Endodermal cell (in vitro differentiated cells): ENCODE results near the gene CLSTN1. TPM values are rescaled to one million over a fixed set of nuclear protein-coding genes. Genes with fewer than 3 reads are reported as not detected.
"Not testable (repeated sequence)": the region's sequence is repeated elsewhere in the genome, so short reads cannot be mapped to it uniquely, and the experiment has no call there.

Experiments
- DNase-seq: peaks from one replicate; pipeline ENCODE4 v3.0.0-alpha.2; 2017
- H3K27ac ChIP-seq: 2 replicates; pipeline ENCODE4 v1.5.1; 2013; ENCODE audit warnings: mild to moderate bottlenecking, low read depth, low read length, moderate library complexity
- H3K27me3 ChIP-seq: 2 replicates; pipeline ENCODE4 v1.6.1; 2013; ENCODE audit warnings: mild to moderate bottlenecking, low read length, moderate library complexity; ENCODE audit not compliant: insufficient read depth, control insufficient read depth, poor library complexity, severe bottlenecking
- H3K36me3 ChIP-seq: 2 replicates; pipeline ENCODE4 v1.7.0; 2013; ENCODE audit warnings: mild to moderate bottlenecking, low read length, moderate library complexity; ENCODE audit not compliant: control insufficient read depth, insufficient read depth
- H3K4me1 ChIP-seq: one replicate; pipeline ENCODE4 v1.7.0; 2013; ENCODE audit warnings: low read length; ENCODE audit not compliant: control insufficient read depth, insufficient read depth
- H3K4me3 ChIP-seq: 2 replicates; pipeline ENCODE4 v1.5.1; 2013; ENCODE audit warnings: mild to moderate bottlenecking, low read length, moderate library complexity
- H3K9ac ChIP-seq: 2 replicates; pipeline ENCODE4 v1.6.1; 2013; ENCODE audit warnings: mild to moderate bottlenecking, low read length, moderate library complexity; ENCODE audit not compliant: poor library complexity, severe bottlenecking; ENCODE audit errors: extremely low read depth
- H3K9me3 ChIP-seq: 2 replicates; pipeline ENCODE4 v1.6.1; 2013; ENCODE audit warnings: mild to moderate bottlenecking, low read length, moderate library complexity; ENCODE audit not compliant: control insufficient read depth
- H3K27ac Mint-ChIP-seq: 2 replicates; pipeline ENCODE4 v1.8.0; 2020; ENCODE audit warnings: mixed read lengths
- H3K27me3 Mint-ChIP-seq: 2 replicates; pipeline ENCODE4 v1.8.0; 2021; ENCODE audit warnings: mild to moderate bottlenecking, mixed read lengths; ENCODE audit not compliant: insufficient read depth
- H3K36me3 Mint-ChIP-seq: 2 replicates; pipeline ENCODE4 v1.8.0; 2020; ENCODE audit warnings: low read depth, mixed read lengths
- H3K4me1 Mint-ChIP-seq: 2 replicates; pipeline ENCODE4 v1.8.0; 2020; ENCODE audit warnings: mixed read lengths
- H3K4me3 Mint-ChIP-seq: 2 replicates; pipeline ENCODE4 v1.8.0; 2020; ENCODE audit warnings: mild to moderate bottlenecking, moderate library complexity, mixed read lengths
- H3K9me3 Mint-ChIP-seq: 2 replicates; pipeline ENCODE4 v1.8.0; 2020; ENCODE audit warnings: mild to moderate bottlenecking, mixed read lengths
- WGBS, 2 experiments: methylation state at CpG; one replicate each; pipeline versions ENCODE4 v1.1.5 to v1.1.7; 2013; ENCODE audit warnings: missing lambda C conversion rate in 2 of 2, mixed read lengths in 1 of 2; ENCODE audit not compliant: insufficient coverage in 1 of 2, insufficient read length in 1 of 2; 5-methylcytosine and 5-hydroxymethylcytosine counted together
- total RNA-seq, 2 donors: library from RNA; stranded (reverse); fragmentation: NEBNext Ultra II Directional in 1 of 2; extraction: Animal tissue kit (Norgen Biotek cat#: 25700) in 1 of 2; gene quantifications; 2 replicates in 1 of 2; 3 replicates in 1 of 2; pipeline ENCODE4 v1.2.1, GENCODE V29; 2021
- TF ChIP-seq, protein P1 (sequence below): fragments of 200-600 bp; sonication (generic); conservative IDR thresholded peaks from 2 replicates; pipeline ENCODE4 v1.5.0; 2021; ENCODE audit warnings: antibody characterized with exemption, mild to moderate bottlenecking

Gene CLSTN1
- total RNA-seq, 2 donors from 2014 or later, result 96.6 to 116 TPM

DNA sequence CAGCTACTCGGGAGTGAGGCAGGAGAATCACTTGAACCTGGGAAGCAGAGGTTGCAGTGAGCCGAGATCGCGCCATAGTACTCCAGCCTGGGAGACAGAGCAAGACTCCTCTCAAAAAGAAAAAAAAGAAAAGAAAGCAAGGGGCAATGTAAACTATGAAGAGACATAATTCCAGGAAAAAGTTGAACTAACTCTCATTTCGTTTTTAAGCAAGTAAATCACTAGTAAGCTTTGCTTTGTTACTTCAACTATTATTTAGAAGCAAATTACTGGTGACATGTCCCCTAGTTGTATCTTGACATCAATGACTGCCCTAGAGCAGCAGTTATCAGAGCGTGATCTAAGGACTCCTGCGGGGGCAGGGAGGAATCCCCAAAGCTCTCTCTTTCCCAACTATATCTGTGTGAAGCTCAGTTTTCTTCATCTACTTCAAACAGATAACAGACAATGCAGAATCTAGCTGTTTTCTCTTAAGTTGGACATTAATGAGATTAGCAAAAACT lies 18.7 kb downstream of the CLSTN1 start:
- DNase-seq, result peak; percentile 46
- peak overlapping the region; percentile 17 for H3K27ac Mint-ChIP-seq
- Histone ChIP-seq H3K27ac (no peak overlapping the region), H3K9ac (no peak overlapping the region), H3K36me3 (no peaks in the 10 kb centered on the region), H3K9me3 (no peaks in the 10 kb centered on the region), H3K4me3 (no peak overlapping the region), H3K4me1 (no peaks in the 10 kb centered on the region), H3K27me3 (no peaks in the 10 kb centered on the region)
- peaks cover 5% of the 10 kb centered on the region for H3K36me3 Mint-ChIP-seq
- 77 to 96% methylated on average over 5 to 7 of the region's 7 CpGs for WGBS, 2 experiments
- peaks cover 22% of the 10 kb centered on the region for H3K4me1 Mint-ChIP-seq
- H3K4me3 Mint-ChIP-seq, result no peak overlapping the region
- H3K9me3 Mint-ChIP-seq, result no peaks in the 10 kb centered on the region
- no peaks in the 10 kb centered on the region for H3K27me3 Mint-ChIP-seq
- TF ChIP-seq, protein P1, sequence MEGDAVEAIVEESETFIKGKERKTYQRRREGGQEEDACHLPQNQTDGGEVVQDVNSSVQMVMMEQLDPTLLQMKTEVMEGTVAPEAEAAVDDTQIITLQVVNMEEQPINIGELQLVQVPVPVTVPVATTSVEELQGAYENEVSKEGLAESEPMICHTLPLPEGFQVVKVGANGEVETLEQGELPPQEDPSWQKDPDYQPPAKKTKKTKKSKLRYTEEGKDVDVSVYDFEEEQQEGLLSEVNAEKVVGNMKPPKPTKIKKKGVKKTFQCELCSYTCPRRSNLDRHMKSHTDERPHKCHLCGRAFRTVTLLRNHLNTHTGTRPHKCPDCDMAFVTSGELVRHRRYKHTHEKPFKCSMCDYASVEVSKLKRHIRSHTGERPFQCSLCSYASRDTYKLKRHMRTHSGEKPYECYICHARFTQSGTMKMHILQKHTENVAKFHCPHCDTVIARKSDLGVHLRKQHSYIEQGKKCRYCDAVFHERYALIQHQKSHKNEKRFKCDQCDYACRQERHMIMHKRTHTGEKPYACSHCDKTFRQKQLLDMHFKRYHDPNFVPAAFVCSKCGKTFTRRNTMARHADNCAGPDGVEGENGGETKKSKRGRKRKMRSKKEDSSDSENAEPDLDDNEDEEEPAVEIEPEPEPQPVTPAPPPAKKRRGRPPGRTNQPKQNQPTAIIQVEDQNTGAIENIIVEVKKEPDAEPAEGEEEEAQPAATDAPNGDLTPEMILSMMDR, result no peak

DNA sequence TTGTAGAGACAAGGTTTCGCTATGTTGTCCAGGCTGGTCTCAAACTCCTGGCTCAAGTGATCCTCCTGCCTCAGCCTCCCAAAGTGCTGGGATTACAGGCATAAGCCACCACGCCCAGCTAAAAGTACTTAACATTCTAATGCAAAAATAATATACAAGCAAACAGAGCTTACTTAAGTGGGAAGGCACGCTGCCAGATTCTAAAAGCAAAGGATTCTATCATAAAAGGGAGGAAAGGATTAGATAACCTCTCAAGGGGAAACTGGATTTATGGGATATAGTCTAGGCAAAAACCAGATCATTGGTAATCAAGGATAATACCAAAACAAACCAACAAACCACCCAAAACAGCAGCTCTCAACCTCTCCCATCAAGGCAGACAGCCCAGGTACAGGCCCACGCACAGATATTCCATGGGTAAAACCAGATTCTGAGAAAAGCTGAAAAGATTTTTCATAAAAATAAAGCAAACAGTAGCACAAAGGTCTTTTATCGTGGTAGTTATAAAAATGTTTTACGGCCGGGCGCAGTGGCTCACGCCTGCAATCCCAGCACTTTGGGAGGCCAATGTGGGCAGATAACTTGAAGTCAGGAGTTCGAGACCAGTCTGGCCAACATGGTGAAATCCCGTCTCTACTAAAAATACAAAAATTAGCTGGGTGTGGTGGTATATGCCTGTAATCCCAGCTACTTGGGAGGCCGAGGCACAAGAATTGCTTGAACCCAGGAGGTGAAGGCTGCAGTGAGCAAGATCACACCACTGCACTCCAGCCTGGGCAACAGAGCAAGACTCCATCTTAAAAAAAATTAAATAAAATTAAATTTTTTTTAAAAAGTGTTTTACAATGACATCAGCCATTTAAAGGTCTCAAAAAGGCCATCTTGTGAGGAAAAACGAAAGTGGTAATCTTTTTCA lies 20.5 kb downstream of the CLSTN1 start:
- WGBS, 2 experiments, result 94 to 96% methylated on average over 7 to 13 of the region's 13 CpGs
- H3K27ac Mint-ChIP-seq, H3K9me3 Mint-ChIP-seq, H3K27ac ChIP-seq, H3K4me3 ChIP-seq, H3K9me3 ChIP-seq, H3K4me3 Mint-ChIP-seq, H3K36me3 Mint-ChIP-seq, H3K27me3 Mint-ChIP-seq, H3K27me3 ChIP-seq, H3K36me3 ChIP-seq, H3K4me1 ChIP-seq, H3K9ac ChIP-seq: not testable (repeated sequence)
- peak; percentile 8 for DNase-seq
- peaks cover 15% of the 10 kb centered on the region for H3K4me1 Mint-ChIP-seq

DNA sequence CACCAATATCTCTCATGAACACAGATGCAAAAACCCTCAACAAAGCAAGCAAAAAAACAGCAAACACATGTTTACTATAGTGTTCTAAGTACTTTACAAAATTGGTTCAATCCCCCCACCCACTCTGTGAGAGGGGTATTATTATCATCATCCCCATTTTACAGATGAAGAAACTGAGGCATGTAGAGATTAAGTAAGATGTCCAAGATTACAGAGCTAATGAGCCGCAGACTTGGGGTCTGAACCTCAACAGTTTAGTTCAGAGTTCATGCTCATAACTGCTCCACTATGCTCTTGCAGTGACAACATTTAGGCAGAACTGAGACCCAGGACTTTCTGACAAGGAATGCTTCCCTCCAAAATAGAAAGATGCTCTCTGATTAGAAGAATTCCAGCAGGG lies 21.9 kb downstream of the CLSTN1 start:
- no peaks in the 10 kb centered on the region for H3K36me3 ChIP-seq
- WGBS, 2 experiments, result 98 to 100% methylated on average over 1 of the region's 1 CpG
- Mint-ChIP-seq H3K9me3 (no peaks in the 10 kb centered on the region), H3K4me1 (peaks cover 13% of the 10 kb centered on the region), H3K27me3 (no peaks in the 10 kb centered on the region), H3K4me3 (no peak overlapping the region), H3K36me3 (peaks cover 5% of the 10 kb centered on the region), H3K27ac (no peak overlapping the region)
- H3K27ac ChIP-seq, result no peak overlapping the region
- no peaks in the 10 kb centered on the region for H3K27me3 ChIP-seq
- H3K4me3 ChIP-seq, result no peak overlapping the region
- DNase-seq, result no peak
- H3K9me3 ChIP-seq, result no peaks in the 10 kb centered on the region
- H3K9ac ChIP-seq, result no peak overlapping the region
- TF ChIP-seq, protein P1, result no peak
- H3K4me1 ChIP-seq, result no peaks in the 10 kb centered on the region
